Caco-2 (cell line): Measurements from ENCODE around the gene FBXO39. TPM values are rescaled to one million over a fixed set of nuclear protein-coding genes. Genes with fewer than 3 reads are reported as not detected.
"Not testable (repeated sequence)": the region's sequence is repeated elsewhere in the genome, so short reads cannot be mapped to it uniquely, and the experiment has no call there.

ENCODE experiments used
- BruUV-seq: library from RNA; stranded (reverse); fragments of 400-500 nt; replicated peaks from 2 replicates; lab custom pipeline; 2021; lab: Mats Ljungman, UMichigan
- CTCF ChIA-PET: fragments of 300-600 bp; sonication (Branson Sonifier 250); formaldehyde crosslinking; loops from one replicate; lab custom pipeline; 2022; ENCODE audit warnings: antibody characterized with exemption; lab: Charles Lee
- POLR2A ChIA-PET: fragments of 300-600 bp; sonication (Branson Sonifier 250); formaldehyde crosslinking; loops from one replicate; lab custom pipeline; 2022; ENCODE audit warnings: antibody characterized with exemption; lab: Charles Lee
- DNase-seq, 2 experiments: peaks; one replicate each; pipeline versions ENCODE4 v3.0.0 to v3.0.0-alpha.2; 2020 to 2022
- H3K27me3 ChIP-seq: replicated peaks from 2 replicates; pipeline ENCODE4 v1.6.0; 2011; ENCODE audit warnings: low read length; ENCODE audit not compliant: control insufficient read depth, insufficient read depth
- H3K36me3 ChIP-seq: 2 replicates; pipeline ENCODE4 v1.5.1; 2011; ENCODE audit warnings: low read length; ENCODE audit not compliant: control insufficient read depth, insufficient read depth
- H3K4me1 ChIP-seq: fragments of 250-450 bp; sonication (Bioruptor Pico); 2 replicates; pipeline ENCODE4 v1.5.1; 2020; ENCODE audit warnings: mild to moderate bottlenecking
- H3K4me3 ChIP-seq: 2 replicates; pipeline ENCODE4 v1.5.1; 2011; ENCODE audit warnings: low read depth, mild to moderate bottlenecking, control low read depth, low read length
- H3K9me3 ChIP-seq: fragments of 250-450 bp; sonication (Bioruptor Pico); 2 replicates; pipeline ENCODE4 v1.5.1; 2020; ENCODE audit warnings: mild to moderate bottlenecking, moderate library complexity
- H3K27ac Mint-ChIP-seq: one replicate; pipeline ENCODE4 v1.8.0; 2022; ENCODE audit warnings: mixed read lengths; ENCODE audit not compliant: unreplicated experiment
- H3K27me3 Mint-ChIP-seq: one replicate; pipeline ENCODE4 v1.8.0; 2022; ENCODE audit warnings: mixed read lengths; ENCODE audit not compliant: insufficient read depth, unreplicated experiment
- H3K36me3 Mint-ChIP-seq: one replicate; pipeline ENCODE4 v1.8.0; 2022; ENCODE audit warnings: mild to moderate bottlenecking, mixed read lengths; ENCODE audit not compliant: insufficient read depth, unreplicated experiment
- H3K4me1 Mint-ChIP-seq: one replicate; pipeline ENCODE4 v1.8.0; 2022; ENCODE audit warnings: low read depth, mixed read lengths; ENCODE audit not compliant: unreplicated experiment
- H3K4me3 Mint-ChIP-seq: one replicate; pipeline ENCODE4 v1.8.0; 2022; ENCODE audit warnings: mild to moderate bottlenecking, moderate library complexity, mixed read lengths; ENCODE audit not compliant: unreplicated experiment
- H3K9me3 Mint-ChIP-seq: one replicate; pipeline ENCODE4 v1.8.0; 2022; ENCODE audit warnings: mixed read lengths; ENCODE audit not compliant: unreplicated experiment
- intact Hi-C: fragments of 100-400 bp; cut with micrococcal nuclease; formaldehyde crosslinking; loops from one replicate; pipeline ENCODE4 v1.10.0; 2022; ENCODE audit not compliant: unreplicated experiment
- total RNA-seq: library from RNA; stranded (reverse); gene quantifications from 2 replicates; pipeline ENCODE4 v1.2.3, GENCODE V29; 2022
- TF ChIP-seq, protein P1 (sequence below), 2 experiments: fragments of 200-600 bp in 1 of 2; IDR thresholded peaks; 1 replicate in 1 of 2; 2 replicates in 1 of 2; pipeline versions ENCODE4 v1.5.1 to v1.8.0; 2011 to 2022; ENCODE audit warnings: antibody characterized with exemption in 1 of 2, control low read depth in 1 of 2, inconsistent platforms in 1 of 2, low read depth in 1 of 2, low read length in 1 of 2, mild to moderate bottlenecking in 1 of 2, moderate library complexity in 1 of 2; ENCODE audit not compliant: insufficient read depth in 1 of 2, severe bottlenecking in 1 of 2, unreplicated experiment in 1 of 2

Gene FBXO39
- total RNA-seq, 1 experiment from 2014 or later, result not detected

DNA sequence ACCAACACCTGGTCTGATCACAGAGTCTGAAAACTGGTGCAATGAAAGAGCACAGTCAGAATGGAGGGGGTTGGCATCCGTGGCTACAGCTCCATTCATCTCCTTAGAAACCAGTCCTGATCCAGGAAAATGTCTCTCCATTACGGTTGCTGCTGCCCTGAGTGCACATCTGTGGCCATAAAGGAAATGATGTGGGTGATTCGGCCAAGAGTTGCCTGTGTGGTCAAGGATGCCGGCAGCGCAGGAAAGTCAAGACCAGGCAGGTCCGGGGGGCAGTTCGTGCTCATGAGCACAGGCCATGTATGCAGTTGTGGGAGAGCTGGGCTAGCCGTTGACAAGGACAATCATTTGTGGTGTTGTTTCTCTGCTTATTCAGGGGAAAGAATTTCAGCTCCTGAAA lies 14.2 kb upstream of the FBXO39 start:
- DNase-seq, result no peak
- intact Hi-C loops, result no loop called here

DNA sequence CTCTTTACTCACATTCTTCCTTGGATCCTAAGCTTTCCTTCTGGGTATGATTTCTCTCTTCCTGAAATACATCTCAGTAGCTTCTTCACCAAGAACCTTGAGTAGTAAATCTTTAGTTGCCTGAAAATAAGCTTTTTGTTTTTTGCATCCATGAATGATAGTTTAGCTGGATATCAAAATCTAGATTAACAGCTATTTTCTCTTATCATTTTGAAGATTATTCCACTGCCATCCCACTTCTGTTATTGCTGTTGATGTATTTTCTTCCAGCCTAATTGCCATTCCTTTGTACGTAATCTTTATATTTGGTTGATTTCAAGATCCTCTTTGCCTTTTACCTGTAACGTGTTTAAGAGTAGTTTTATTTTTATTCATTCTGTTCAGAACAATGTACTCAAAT lies 7.6 kb upstream of the FBXO39 start:
- no peaks in the 10 kb centered on the region for H3K36me3 ChIP-seq
- ChIA-PET POLR2A (no interaction called here), CTCF (no interaction called here)
- intact Hi-C loops, result no loop called here
- H3K9me3 Mint-ChIP-seq, result peaks cover 20% of the 10 kb centered on the region
- TF ChIP-seq, protein P1, sequence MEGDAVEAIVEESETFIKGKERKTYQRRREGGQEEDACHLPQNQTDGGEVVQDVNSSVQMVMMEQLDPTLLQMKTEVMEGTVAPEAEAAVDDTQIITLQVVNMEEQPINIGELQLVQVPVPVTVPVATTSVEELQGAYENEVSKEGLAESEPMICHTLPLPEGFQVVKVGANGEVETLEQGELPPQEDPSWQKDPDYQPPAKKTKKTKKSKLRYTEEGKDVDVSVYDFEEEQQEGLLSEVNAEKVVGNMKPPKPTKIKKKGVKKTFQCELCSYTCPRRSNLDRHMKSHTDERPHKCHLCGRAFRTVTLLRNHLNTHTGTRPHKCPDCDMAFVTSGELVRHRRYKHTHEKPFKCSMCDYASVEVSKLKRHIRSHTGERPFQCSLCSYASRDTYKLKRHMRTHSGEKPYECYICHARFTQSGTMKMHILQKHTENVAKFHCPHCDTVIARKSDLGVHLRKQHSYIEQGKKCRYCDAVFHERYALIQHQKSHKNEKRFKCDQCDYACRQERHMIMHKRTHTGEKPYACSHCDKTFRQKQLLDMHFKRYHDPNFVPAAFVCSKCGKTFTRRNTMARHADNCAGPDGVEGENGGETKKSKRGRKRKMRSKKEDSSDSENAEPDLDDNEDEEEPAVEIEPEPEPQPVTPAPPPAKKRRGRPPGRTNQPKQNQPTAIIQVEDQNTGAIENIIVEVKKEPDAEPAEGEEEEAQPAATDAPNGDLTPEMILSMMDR (IDR thresholded peaks at IDR 0.05; ENCODE audit: insufficient read depth in 1 of 2, low read depth in 1 of 2, low read length in 1 of 2, severe bottlenecking in 1 of 2, unreplicated experiment in 1 of 2), result no peak
- H3K4me1 ChIP-seq, result no peaks in the 10 kb centered on the region
- peaks cover 4% of the 10 kb centered on the region for H3K36me3 Mint-ChIP-seq
- no peak for DNase-seq
- no peak overlapping the region for H3K27ac Mint-ChIP-seq
- H3K4me3 ChIP-seq, result no peak overlapping the region
- H3K4me3 Mint-ChIP-seq, result no peak overlapping the region
- H3K9me3 ChIP-seq, result no peaks in the 10 kb centered on the region
- H3K27me3 Mint-ChIP-seq, result no peaks in the 10 kb centered on the region
- no TSS peak for BruUV-seq
- peaks cover 10% of the 10 kb centered on the region for H3K4me1 Mint-ChIP-seq
- H3K27me3 ChIP-seq, result no peaks in the 10 kb centered on the region

More for the DNA sequence above, 14.2 kb upstream of the FBXO39 start:
- H3K4me1 ChIP-seq, result no peaks in the 10 kb centered on the region
- BruUV-seq, result no TSS peak
- CTCF ChIA-PET, result no interaction called here
- TF ChIP-seq, protein P1 (IDR thresholded peaks at IDR 0.05; ENCODE audit: insufficient read depth in 1 of 2, low read depth in 1 of 2, low read length in 1 of 2, severe bottlenecking in 1 of 2, unreplicated experiment in 1 of 2), result no peak
- no peaks in the 10 kb centered on the region for H3K9me3 ChIP-seq
- Mint-ChIP-seq H3K4me3 (no peak overlapping the region), H3K36me3 (peaks cover 4% of the 10 kb centered on the region), H3K27me3 (no peaks in the 10 kb centered on the region), H3K4me1 (peaks cover 10% of the 10 kb centered on the region), H3K27ac (no peak overlapping the region), H3K9me3 (no peaks in the 10 kb centered on the region)
- no peak overlapping the region for H3K4me3 ChIP-seq
- POLR2A ChIA-PET, result no interaction called here
- H3K36me3 ChIP-seq, result no peaks in the 10 kb centered on the region
- no peaks in the 10 kb centered on the region for H3K27me3 ChIP-seq

DNA sequence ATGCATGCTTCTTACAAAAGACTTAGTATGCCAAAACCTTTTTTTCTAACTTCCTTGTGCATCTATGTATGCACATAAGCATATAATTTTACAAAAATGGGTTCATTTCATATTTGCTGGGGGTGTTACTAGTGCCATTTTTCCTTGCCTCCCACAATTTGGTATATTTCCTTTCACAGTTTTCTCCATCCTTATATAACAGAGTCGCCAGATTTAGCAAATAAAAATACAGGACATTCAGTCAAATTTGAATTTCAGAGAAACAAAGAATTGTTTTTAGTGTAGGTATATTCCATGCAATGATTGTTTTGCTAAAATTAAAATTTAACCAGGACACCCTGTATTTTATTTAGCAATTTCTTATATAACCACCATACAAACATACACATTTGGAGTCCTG lies 4.0 kb upstream of the FBXO39 start:
- Mint-ChIP-seq H3K9me3 (peaks cover 20% of the 10 kb centered on the region), H3K4me3 (no peak overlapping the region), H3K36me3 (no peaks in the 10 kb centered on the region), H3K27me3 (no peaks in the 10 kb centered on the region), H3K27ac (no peak overlapping the region), H3K4me1 (no peaks in the 10 kb centered on the region)
- ChIA-PET POLR2A (no interaction called here), CTCF (no interaction called here)
- DNase-seq, result no peak
- no peaks in the 10 kb centered on the region for H3K36me3 ChIP-seq
- H3K4me3 ChIP-seq, result no peak overlapping the region
- BruUV-seq, result no TSS peak
- H3K4me1 ChIP-seq, result no peaks in the 10 kb centered on the region
- no peaks in the 10 kb centered on the region for H3K9me3 ChIP-seq
- TF ChIP-seq, protein P1 (IDR thresholded peaks at IDR 0.05; ENCODE audit: insufficient read depth in 1 of 2, low read depth in 1 of 2, low read length in 1 of 2, severe bottlenecking in 1 of 2, unreplicated experiment in 1 of 2), result no peak
- intact Hi-C loops, result no loop called here
- H3K27me3 ChIP-seq, result no peaks in the 10 kb centered on the region

DNA sequence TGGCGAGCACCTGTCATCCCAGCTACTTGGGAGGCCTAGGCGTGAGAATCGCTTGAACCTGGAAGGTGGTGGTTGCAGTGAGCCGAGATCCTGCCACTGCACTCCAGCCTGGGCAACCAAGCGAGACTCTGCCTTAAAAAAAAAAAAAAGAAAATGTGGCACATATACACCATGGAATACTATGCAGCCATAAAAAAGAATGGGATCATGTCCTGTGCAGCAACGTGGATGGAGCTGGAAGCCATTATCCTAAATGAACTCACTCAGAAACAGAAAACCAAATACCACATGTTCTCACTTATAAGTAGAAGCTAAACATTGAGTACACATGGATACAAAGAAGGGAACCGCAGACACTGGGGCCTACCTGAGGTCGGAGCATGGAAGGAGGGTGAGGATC lies 1.1 kb upstream of the FBXO39 start:
- H3K4me1 ChIP-seq, intact Hi-C loops, BruUV-seq, H3K27me3 ChIP-seq, CTCF ChIA-PET, H3K27ac Mint-ChIP-seq, H3K36me3 Mint-ChIP-seq, H3K36me3 ChIP-seq, H3K4me3 Mint-ChIP-seq, POLR2A ChIA-PET, H3K4me1 Mint-ChIP-seq, H3K9me3 Mint-ChIP-seq, H3K27me3 Mint-ChIP-seq, H3K4me3 ChIP-seq, DNase-seq, H3K9me3 ChIP-seq: not testable (repeated sequence)
